NCI-H2107 treated with DMSO at 0.1 percent for 48 hours (cell line): Measurements from ENCODE around the gene CXCR5.

Source experiments
- DNase-seq: peaks from one replicate; lab custom pipeline; 2025; ENCODE audit not compliant: unreplicated experiment; lab: John Stamatoyannopoulos, UW

The CXCR5 gene

GRCh38 chr11:118876286-118876685 is 7.4 kb upstream of the CXCR5 start:
- DNase-seq = no peak

- DNase-seq = no peak
These were observed 6.1 kb upstream of the CXCR5 start for GRCh38 chr11:118877487-118878162.

- no peak for DNase-seq
These were observed 5.5 kb upstream of the CXCR5 start for GRCh38 chr11:118878163-118878563.

GRCh38 chr11:118881228-118881627 is 2.5 kb upstream of the CXCR5 start:
- no peak for DNase-seq

- DNase-seq = no peak
These were observed 1.2 kb upstream of the CXCR5 start for GRCh38 chr11:118882491-118882890.

- DNase-seq = no peak
These were observed 706 bp upstream of the CXCR5 start for GRCh38 chr11:118883004-118883367.

- DNase-seq = no peak
These were observed 1.2 kb downstream of the CXCR5 start for GRCh38 chr11:118884875-118885274.

- no peak for DNase-seq
These were observed 1.6 kb downstream of the CXCR5 start for GRCh38 chr11:118885319-118885718.

- no peak for DNase-seq
These were observed 2.3 kb downstream of the CXCR5 start for GRCh38 chr11:118885831-118886565.

GRCh38 chr11:118886681-118887111 is 3.0 kb downstream of the CXCR5 start:
- DNase-seq = no peak

- no peak for DNase-seq
These were observed 3.5 kb downstream of the CXCR5 start for GRCh38 chr11:118887206-118887605.

- DNase-seq = no peak
These were observed 4.7 kb downstream of the CXCR5 start for GRCh38 chr11:118888398-118888797.

GRCh38 chr11:118889797-118890196 is 6.1 kb downstream of the CXCR5 start:
- no peak for DNase-seq

- peak; percentile 97 for DNase-seq
These were observed 8.8 kb downstream of the CXCR5 start for GRCh38 chr11:118892514-118892913.

- DNase-seq = no peak
These were observed 9.3 kb downstream of the CXCR5 start for GRCh38 chr11:118892964-118893363.

- DNase-seq = no peak
These were observed 10.0 kb downstream of the CXCR5 start for GRCh38 chr11:118893662-118894061.

GRCh38 chr11:118894192-118894591 is 10.5 kb downstream of the CXCR5 start:
- no peak for DNase-seq

GRCh38 chr11:118895093-118896039 is 11.7 kb downstream of the CXCR5 start:
- DNase-seq = no peak

GRCh38 chr11:118896472-118896913 is 12.8 kb downstream of the CXCR5 start:
- no peak for DNase-seq

GRCh38 chr11:118896921-118897591 is 13.4 kb downstream of the CXCR5 start:
- DNase-seq = no peak
